NCI-H526 treated with DMSO at 0.1 percent for 48 hours (cell line): ENCODE measurements around the gene LMBR1.
A peak's percentile ranks its signal among the peaks of the same experiment; 100 is the strongest.
"Not testable (repeated sequence)": the region's sequence is repeated elsewhere in the genome, so short reads cannot be mapped to it uniquely, and the experiment has no call there.

Source experiments
- DNase-seq: peaks from one replicate; lab custom pipeline; 2025; lab: John Stamatoyannopoulos, UW

LMBR1 gene

DNA sequence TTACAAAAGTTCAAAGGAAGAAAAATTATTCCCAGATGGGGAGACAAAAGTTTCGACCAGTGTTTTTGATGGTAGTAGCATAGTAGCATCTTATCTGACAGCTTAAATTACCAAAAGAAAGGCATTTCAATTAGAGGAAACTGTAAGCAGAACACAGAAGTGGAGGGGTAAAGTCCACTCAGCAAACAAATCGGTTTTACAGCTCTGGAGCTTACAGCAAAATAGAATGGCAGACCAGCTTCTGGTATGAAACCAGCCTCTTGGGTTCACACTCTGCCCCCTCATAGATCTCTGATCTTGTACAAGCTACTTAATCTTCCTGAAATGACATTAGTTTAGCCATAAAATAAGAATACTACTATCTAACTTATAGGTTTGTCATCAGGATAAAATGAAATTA lies 133.8 kb downstream of the LMBR1 start:
- peak; percentile 14 for DNase-seq

DNA sequence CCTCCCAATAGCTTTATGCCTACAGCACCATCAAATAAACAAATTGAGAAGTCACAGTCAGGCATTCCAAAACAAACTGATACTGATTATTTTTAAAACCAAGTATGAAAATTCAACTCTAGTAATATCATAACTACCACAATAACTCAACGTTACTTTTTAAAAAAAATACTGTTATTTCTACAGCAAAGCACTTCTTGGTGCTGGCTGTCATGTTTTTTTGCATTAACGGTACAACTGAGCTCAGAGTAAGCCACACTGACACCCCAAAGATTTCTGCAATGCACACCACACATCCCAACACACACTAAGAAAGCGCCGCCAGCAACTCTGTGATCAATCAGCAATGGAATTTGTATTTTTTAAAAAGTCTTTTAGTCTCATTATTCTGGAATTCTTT lies 138.8 kb downstream of the LMBR1 start:
- DNase-seq = no peak

DNA sequence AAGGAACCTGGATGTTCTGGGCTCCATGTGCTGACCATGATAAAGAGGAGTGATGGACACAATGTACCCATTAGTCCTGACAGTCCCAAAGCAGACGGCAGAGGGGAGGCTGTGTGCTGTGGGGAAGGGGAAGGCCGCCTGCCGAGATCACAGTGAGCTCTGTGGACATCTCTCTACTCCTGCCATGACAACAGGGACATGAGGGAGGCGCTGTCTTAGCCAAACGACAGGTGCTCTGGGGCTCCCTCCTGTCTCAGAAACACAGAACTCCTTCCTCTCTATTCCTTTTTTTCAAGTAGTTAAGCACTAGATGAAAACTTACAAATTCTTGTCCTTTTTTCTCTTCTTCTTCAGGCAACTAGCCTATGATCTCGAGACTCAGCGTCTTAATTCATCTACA lies 139.4 kb downstream of the LMBR1 start:
- no peak for DNase-seq

- no peak for DNase-seq
Measured at GRCh38 chr7:156753229-156753560, 139.8 kb downstream of the LMBR1 start.

- DNase-seq = no peak
Measured at GRCh38 chr7:156752367-156753228, 140.4 kb downstream of the LMBR1 start.

DNA sequence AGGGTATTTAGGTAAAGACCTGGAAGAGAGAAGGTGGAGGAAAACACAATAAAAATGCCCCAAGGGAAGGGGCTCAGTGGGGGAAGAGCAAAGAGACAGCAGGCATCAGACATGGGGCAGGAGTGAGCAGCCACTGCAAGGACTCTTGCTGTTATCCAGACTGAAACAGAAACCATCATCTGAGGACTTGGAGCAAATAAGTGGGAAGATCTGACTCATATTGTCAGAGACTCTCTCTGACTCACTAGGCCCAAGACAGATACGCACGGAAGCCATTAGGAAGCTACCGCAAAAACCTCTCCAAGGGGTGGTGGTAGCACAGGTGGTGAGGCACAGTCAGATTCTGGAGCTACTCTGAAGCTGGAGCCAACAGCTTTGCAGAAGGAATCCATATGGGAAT lies 141.7 kb downstream of the LMBR1 start:
- DNase-seq = no peak

GRCh38 chr7:156747718-156748117 lies 145.3 kb downstream of the LMBR1 start:
- peak; percentile 28 for DNase-seq

DNA sequence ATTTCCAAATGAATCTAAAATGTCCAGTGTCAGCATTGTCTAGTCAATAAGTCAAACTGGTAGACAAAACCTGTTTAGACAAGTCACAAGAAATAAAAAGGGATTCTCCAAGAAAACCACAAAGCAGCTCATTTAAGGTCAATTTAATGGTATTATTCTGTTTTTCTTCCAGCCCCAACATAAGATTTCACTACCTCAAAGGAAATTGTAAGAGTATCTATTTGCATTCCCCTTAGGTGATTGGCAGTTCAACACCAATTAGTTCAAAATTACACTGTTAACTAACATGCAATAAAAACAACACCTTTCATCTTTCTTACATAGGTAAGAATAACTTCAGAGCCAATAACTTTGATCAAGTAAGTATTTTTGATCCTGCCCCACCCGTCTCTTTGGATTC lies 146.1 kb downstream of the LMBR1 start:
- DNase-seq = no peak

- DNase-seq = no peak
Measured at GRCh38 chr7:156739596-156739995, 153.4 kb downstream of the LMBR1 start.

GRCh38 chr7:156735851-156736250 lies 157.1 kb downstream of the LMBR1 start:
- no peak for DNase-seq

DNA sequence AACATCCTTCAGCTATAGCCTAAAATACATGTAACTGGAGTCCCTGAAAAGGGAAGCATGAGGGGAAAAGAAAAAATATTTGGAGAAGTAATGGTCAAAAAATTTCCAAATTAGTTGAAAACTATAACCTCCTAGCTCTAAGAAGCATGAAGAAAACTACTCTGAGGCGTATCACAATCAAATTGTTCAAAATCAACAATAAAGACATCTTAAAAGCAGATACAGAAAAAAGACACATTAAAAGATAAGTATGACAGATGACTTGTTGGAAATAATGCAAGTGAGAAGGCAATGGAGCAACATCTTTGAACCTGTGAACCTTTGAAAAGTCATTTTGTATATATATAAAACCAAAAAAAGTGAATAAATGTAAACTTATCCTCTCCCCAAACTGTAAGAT lies 159.3 kb downstream of the LMBR1 start:
- DNase-seq = no peak

DNA sequence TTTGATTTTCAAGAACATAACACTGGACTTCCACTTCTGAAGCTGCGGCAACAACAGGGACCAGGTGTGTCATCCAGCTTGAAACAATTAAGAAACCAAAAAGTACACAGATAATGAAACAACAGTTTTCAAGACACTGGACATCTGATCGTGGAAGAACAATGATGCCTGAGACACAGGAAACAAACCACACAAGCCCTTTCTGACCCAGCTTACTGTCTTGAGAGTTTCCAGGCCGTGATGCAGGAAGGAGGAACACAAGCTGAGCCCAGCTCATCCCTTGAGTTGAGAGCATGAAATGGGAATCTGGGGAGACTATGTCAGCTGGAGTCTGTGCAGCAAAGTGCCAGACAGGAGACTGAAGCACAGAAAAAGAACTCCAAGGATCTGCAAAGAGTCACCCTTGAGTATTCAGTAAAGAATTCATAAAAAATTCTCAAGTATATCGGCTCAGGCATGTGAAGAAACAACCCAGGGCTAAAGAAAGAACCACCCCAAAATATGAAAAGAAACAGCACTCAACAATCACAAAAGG lies 160.8 kb downstream of the LMBR1 start:
- DNase-seq = no peak

- no peak for DNase-seq
Measured at GRCh38 chr7:156731651-156732050, 161.3 kb downstream of the LMBR1 start.

DNA sequence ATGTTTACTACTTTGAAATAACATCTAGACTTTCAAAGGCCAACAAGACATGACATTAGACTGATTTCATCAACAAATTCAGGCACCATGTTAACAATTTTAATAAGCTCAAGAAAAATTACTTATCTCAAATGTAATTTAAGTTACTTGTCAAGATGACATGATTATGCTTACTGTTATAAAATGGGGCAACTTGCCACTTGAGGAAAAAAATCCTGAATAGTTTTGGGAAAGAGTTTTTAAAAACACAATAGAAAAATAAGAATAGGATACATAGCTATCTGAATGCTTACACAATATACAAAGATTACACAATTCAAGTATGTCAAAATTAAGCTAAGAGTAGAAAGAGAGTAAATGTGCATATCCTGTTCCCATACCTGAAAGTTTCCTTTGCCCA lies 167.0 kb downstream of the LMBR1 start:
- no peak for DNase-seq

DNA sequence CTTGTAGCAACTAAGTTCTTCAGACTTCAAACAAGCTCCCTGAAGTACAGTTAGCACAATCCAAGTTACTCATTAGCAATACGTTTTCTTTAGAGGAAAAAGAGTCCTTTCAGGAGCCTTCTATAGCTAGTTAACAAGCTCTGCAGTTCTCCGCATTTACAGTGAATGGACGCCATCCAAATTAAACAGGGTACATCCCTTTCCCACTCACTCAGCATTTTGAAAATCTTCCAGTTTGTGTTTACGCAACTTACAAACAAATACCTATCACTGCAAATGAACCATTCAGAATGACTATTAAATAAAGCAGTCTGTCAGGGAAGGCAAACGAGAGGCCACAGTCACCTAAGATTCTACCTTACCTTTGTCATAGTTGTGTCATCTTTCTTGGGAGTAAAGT lies 167.9 kb downstream of the LMBR1 start:
- DNase-seq = no peak

DNA sequence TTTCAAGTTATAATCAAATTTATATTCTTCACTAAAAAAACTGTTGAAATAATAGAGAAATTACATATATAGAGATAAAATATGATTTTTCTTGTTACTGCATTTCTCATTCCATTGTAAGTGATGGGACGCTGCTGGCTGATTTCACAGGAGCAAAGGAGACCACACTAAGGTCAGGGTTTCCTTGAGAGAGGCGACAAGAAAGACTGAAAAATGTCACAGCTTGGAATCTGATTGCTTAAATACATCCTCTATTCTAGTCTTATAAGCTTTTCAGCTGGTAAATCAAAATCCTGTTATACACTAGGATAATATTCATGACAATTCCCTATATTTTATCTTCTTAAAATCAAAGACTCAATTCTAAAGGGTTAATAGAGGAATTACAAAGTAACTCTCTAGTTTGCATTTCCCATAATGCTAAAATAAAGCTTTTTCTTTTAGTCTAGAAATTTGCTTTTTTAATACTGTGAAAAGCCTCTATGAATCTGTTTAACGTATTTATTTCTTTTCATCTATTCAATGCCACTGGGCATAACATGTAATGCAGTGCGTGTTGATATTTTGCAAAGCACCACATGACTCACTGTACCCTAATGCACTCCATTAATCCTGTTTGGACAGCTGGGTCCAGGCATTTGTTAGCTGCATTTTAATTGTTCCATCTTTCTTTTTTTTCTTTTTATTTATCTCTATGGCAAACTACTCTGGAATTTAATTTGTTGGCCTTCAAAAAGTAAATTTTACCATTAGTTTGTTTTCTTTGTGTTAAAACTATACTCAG lies 170.7 kb downstream of the LMBR1 start:
- DNase-seq = no peak

DNA sequence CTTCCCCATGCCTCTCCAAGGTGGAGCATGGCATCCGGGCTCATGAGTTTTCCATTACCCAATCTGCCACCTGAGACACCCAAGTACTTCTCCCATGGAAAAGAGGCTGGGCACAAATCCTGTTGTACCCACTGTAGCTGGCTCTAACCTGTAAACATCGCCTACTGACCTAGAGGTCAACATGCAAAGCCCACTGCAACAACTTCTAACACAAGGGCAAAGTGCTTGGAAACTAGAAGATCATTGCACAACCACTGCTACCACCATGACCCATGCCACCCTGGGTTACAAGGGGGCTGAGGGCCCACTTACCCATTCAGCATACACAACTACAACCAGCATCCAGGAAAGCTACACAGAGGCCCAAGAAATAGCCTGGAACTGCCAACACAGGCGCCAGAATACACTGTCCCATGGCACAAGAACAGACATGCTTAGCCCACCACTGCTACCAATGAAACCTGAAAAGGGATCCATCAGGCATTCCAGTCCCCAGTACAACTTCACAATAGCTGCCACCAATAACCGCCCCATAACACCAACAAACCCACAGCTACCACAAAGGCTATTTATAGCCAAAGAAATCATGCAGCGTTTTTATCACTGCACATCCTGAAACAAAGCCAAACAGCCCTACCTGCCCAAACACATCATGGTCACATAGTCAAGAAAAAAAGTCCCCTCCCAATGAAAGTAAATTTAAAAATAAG lies 189.1 kb downstream of the LMBR1 start:
- DNase-seq = no peak

- DNase-seq = no peak
Measured at GRCh38 chr7:156703209-156703608, 189.8 kb downstream of the LMBR1 start.

DNA sequence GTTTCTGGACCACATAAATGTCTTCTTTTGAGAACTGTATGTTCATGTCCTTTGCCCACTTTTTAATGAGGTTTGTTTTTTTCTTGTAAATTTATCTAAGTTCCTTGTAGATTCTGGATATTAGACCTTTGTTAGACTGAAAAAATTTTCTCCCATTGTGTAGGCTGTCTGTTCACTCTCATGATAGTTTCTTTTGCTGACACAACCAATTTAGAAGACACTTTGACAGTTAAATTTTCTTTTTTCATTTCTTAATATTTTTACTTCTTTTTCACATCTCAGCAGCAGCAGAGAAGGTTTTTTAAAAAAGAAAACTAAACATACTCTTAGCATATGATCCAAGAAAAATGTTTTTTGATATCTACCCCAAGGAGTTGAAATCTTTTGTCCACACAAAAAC lies 190.6 kb downstream of the LMBR1 start:
- DNase-seq = no peak

- DNase-seq = not testable (repeated sequence)
Measured at GRCh38 chr7:156701787-156702186, 191.2 kb downstream of the LMBR1 start.

DNA sequence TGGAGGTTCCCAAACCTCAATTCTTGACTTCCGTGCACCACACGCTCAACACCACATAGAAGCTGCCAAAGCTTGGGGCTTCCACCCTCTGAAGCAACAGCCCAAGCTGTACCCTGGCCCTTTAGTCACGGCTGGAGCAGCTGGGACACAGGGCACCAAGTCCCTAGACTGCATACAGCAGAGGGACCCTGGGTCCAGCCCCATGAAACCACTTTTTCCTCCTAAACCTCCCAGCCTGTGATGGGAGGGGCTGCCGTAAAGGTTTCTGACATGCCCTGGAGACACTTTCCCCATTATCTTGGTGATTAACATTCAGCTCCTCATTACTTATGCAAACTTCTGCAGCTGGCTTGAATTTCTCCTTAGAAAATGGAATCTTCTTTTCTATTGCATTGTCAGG lies 194.5 kb downstream of the LMBR1 start:
- DNase-seq = not testable (repeated sequence)

GRCh38 chr7:156697283-156697682 lies 195.7 kb downstream of the LMBR1 start:
- not testable (repeated sequence) for DNase-seq

DNA sequence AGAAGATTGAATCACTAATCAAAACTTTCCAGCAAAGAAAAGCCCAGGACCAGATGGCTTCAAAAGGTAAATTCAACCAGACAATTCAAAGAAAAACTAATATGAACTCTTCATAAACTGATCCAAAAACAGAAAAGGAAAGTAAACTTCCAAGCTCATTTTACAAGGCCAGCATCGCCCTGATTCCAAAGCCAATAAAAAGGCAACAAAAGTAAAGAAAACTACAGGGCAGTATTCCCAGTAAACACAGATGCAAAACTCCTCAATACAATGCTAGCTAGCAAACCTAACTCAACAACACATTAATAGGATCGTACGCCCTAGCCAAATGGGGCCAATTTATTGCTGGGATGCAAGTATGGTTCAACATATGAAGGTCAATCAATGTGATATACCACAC lies 199.4 kb downstream of the LMBR1 start:
- DNase-seq = no peak
